Panc1 (cell line): ENCODE results near the gene ELL2.

Source experiments
- CTCF ChIP-seq: fragments of 450-650 bp; IDR thresholded peaks from 2 replicates; pipeline ENCODE4 v1.5.1; 2017; ENCODE audit warnings: mild to moderate bottlenecking
- POLR2AphosphoS5 ChIP-seq: IDR thresholded peaks from 2 replicates; pipeline ENCODE4 v1.6.1; 2012; ENCODE audit warnings: mild to moderate bottlenecking, low read depth, low read length, moderate library complexity
- SIN3A ChIP-seq: IDR thresholded peaks from 2 replicates; pipeline ENCODE4 v1.6.1; 2012; ENCODE audit warnings: low read depth, mild to moderate bottlenecking, low read length, moderate library complexity, borderline replicate concordance; ENCODE audit not compliant: insufficient read depth
- TCF7L2 ChIP-seq: IDR thresholded peaks from 2 replicates; pipeline ENCODE4 v1.6.1; 2011; ENCODE audit warnings: mild to moderate bottlenecking, low read depth, low read length, inconsistent platforms
- TF ChIP-seq, protein P1 (sequence below), 2 experiments: IDR thresholded peaks; 2 replicates each; pipeline ENCODE4 v1.6.1; 2011 to 2012; ENCODE audit warnings: low read depth in 2 of 2, control low read depth in 1 of 2, low read length in 1 of 2, mild to moderate bottlenecking in 1 of 2, moderate library complexity in 1 of 2; ENCODE audit not compliant: insufficient read depth in 1 of 2

- TF ChIP-seq TCF7L2 (no peak), POLR2AphosphoS5 (no peak), CTCF (no peak), SIN3A (no peak)
- TF ChIP-seq, protein P1, sequence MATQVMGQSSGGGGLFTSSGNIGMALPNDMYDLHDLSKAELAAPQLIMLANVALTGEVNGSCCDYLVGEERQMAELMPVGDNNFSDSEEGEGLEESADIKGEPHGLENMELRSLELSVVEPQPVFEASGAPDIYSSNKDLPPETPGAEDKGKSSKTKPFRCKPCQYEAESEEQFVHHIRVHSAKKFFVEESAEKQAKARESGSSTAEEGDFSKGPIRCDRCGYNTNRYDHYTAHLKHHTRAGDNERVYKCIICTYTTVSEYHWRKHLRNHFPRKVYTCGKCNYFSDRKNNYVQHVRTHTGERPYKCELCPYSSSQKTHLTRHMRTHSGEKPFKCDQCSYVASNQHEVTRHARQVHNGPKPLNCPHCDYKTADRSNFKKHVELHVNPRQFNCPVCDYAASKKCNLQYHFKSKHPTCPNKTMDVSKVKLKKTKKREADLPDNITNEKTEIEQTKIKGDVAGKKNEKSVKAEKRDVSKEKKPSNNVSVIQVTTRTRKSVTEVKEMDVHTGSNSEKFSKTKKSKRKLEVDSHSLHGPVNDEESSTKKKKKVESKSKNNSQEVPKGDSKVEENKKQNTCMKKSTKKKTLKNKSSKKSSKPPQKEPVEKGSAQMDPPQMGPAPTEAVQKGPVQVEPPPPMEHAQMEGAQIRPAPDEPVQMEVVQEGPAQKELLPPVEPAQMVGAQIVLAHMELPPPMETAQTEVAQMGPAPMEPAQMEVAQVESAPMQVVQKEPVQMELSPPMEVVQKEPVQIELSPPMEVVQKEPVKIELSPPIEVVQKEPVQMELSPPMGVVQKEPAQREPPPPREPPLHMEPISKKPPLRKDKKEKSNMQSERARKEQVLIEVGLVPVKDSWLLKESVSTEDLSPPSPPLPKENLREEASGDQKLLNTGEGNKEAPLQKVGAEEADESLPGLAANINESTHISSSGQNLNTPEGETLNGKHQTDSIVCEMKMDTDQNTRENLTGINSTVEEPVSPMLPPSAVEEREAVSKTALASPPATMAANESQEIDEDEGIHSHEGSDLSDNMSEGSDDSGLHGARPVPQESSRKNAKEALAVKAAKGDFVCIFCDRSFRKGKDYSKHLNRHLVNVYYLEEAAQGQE (IDR thresholded peaks at IDR 0.05; ENCODE audit: insufficient read depth in 1 of 2, low read depth in 2 of 2, low read length in 1 of 2), result no peak
Measured at GRCh38 chr5:95976606-95977005, 15.0 kb upstream of the ELL2 start.
